Calu3 (cell line): Measurements from ENCODE around the gene FHAD1. TPM values are rescaled to one million over a fixed set of nuclear protein-coding genes. Genes with fewer than 3 reads are reported as not detected.

ENCODE experiments used
- BruUV-seq: library from RNA; stranded (reverse); fragments of 400-500 nt; replicated peaks from 2 replicates; lab custom pipeline; 2021; lab: Mats Ljungman, UMichigan
- CTCF ChIA-PET: fragments of 300-600 bp; sonication (Branson Sonifier 250); formaldehyde crosslinking; loops from one replicate; lab custom pipeline; 2022; ENCODE audit warnings: antibody characterized with exemption; lab: Charles Lee
- DNase-seq: peaks from one replicate; pipeline ENCODE4 v3.0.0; 2022
- H3K27ac Mint-ChIP-seq: one replicate; pipeline ENCODE4 v1.8.0; 2022; ENCODE audit warnings: mixed read lengths; ENCODE audit not compliant: unreplicated experiment
- H3K27me3 Mint-ChIP-seq: one replicate; pipeline ENCODE4 v1.8.0; 2022; ENCODE audit warnings: mixed read lengths; ENCODE audit not compliant: unreplicated experiment
- H3K36me3 Mint-ChIP-seq: one replicate; pipeline ENCODE4 v1.8.0; 2022; ENCODE audit warnings: mild to moderate bottlenecking, moderate library complexity, mixed read lengths; ENCODE audit not compliant: insufficient read depth, unreplicated experiment
- H3K4me1 Mint-ChIP-seq: one replicate; pipeline ENCODE4 v1.8.0; 2022; ENCODE audit warnings: mild to moderate bottlenecking, low read depth, mixed read lengths; ENCODE audit not compliant: unreplicated experiment
- H3K4me3 Mint-ChIP-seq: one replicate; pipeline ENCODE4 v1.8.0; 2022; ENCODE audit warnings: mild to moderate bottlenecking, low read depth, moderate library complexity, mixed read lengths; ENCODE audit not compliant: unreplicated experiment
- H3K9me3 Mint-ChIP-seq: one replicate; pipeline ENCODE4 v1.8.0; 2022; ENCODE audit warnings: low read depth, mixed read lengths; ENCODE audit not compliant: unreplicated experiment
- CTCF ChIP-seq: fragments of 200-600 bp; IDR thresholded peaks from one replicate; pipeline ENCODE4 v1.8.0; 2022; ENCODE audit warnings: antibody characterized with exemption; ENCODE audit not compliant: unreplicated experiment
- intact Hi-C: fragments of 100-400 bp; cut with micrococcal nuclease; formaldehyde crosslinking; loops from one replicate; pipeline ENCODE4 v1.10.0; 2022; ENCODE audit not compliant: unreplicated experiment
- total RNA-seq: library from RNA; stranded (reverse); gene quantifications from 2 replicates; pipeline ENCODE4 v1.2.3, GENCODE V29; 2022

Gene FHAD1
- total RNA-seq, 1 experiment from 2014 or later, result 2.7 TPM

GRCh38 chr1:15422871-15423270, 175.8 kb downstream of the FHAD1 start:
- Mint-ChIP-seq H3K4me3 (no peak overlapping the region), H3K27ac (no peak overlapping the region), H3K27me3 (no peaks in the 10 kb centered on the region), H3K4me1 (peaks cover 25% of the 10 kb centered on the region), H3K9me3 (no peaks in the 10 kb centered on the region), H3K36me3 (peaks cover 26% of the 10 kb centered on the region)
- CTCF ChIA-PET, result interaction anchor here (0.6 kb wide), 1 partner anchor 183 kb away, joined by 6 read pairs; no protein-coding TSS in a partner anchor
- no TSS peak for BruUV-seq
- DNase-seq, result no peak
- TF ChIP-seq CTCF, result no peak
- intact Hi-C loops, result no loop called here

- Mint-ChIP-seq H3K36me3 (peaks cover 30% of the 10 kb centered on the region), H3K4me3 (peak overlapping the region; percentile 61), H3K9me3 (no peaks in the 10 kb centered on the region), H3K27ac (no peak overlapping the region), H3K4me1 (peaks cover 25% of the 10 kb centered on the region), H3K27me3 (no peaks in the 10 kb centered on the region)
- no TSS peak for BruUV-seq
- no peak for TF ChIP-seq CTCF
- CTCF ChIA-PET, result interaction anchor here (0.6 kb wide), 1 partner anchor 160 kb away, joined by 7 read pairs; no protein-coding TSS in a partner anchor
- intact Hi-C loops, result no loop called here
- no peak for DNase-seq
Measured at GRCh38 chr1:15423355-15424077, 176.5 kb downstream of the FHAD1 start.

GRCh38 chr1:15424146-15424667, 177.2 kb downstream of the FHAD1 start:
- H3K36me3 Mint-ChIP-seq, result peaks cover 25% of the 10 kb centered on the region
- no peaks in the 10 kb centered on the region for H3K9me3 Mint-ChIP-seq
- no peak for TF ChIP-seq CTCF
- H3K27ac Mint-ChIP-seq, result peak overlapping the region; percentile 80
- H3K4me1 Mint-ChIP-seq, result peaks cover 25% of the 10 kb centered on the region
- BruUV-seq, result no TSS peak
- no peaks in the 10 kb centered on the region for H3K27me3 Mint-ChIP-seq
- CTCF ChIA-PET, result interaction anchor here (0.6 kb wide), 1 partner anchor 161 kb away, joined by 7 read pairs; no protein-coding TSS in a partner anchor
- peak overlapping the region; percentile 61 for H3K4me3 Mint-ChIP-seq
- intact Hi-C loops, result no loop called here
- peak; percentile 66 for DNase-seq

GRCh38 chr1:15424981-15425380, 178.0 kb downstream of the FHAD1 start:
- Mint-ChIP-seq H3K4me1 (peaks cover 25% of the 10 kb centered on the region), H3K27ac (peak overlapping the region; percentile 80), H3K4me3 (peak overlapping the region; percentile 61), H3K9me3 (no peaks in the 10 kb centered on the region), H3K36me3 (peaks cover 30% of the 10 kb centered on the region), H3K27me3 (no peaks in the 10 kb centered on the region)
- BruUV-seq, result no TSS peak
- DNase-seq, result no peak
- intact Hi-C loops, result no loop called here
- CTCF ChIA-PET, result interaction anchor here (1.0 kb wide), 1 partner anchor 102 kb away, joined by 3 read pairs; no protein-coding TSS in a partner anchor
- no peak for TF ChIP-seq CTCF
